Astrocyte (in vitro differentiated cells and primary cell): ENCODE measurements around the gene ARVCF.

ENCODE experiments used
- EZH2 ChIP-seq: IDR thresholded peaks from 2 replicates; pipeline ENCODE4 v1.6.1; 2012; ENCODE audit warnings: mild to moderate bottlenecking, low read length, inconsistent platforms; ENCODE audit not compliant: insufficient read depth
- TF ChIP-seq, protein P1 (sequence below): IDR thresholded peaks from 2 replicates; pipeline ENCODE4 v1.5.1; 2011; ENCODE audit warnings: low read depth, mild to moderate bottlenecking, inconsistent platforms, low read length, moderate library complexity; ENCODE audit not compliant: insufficient read depth

DNA sequence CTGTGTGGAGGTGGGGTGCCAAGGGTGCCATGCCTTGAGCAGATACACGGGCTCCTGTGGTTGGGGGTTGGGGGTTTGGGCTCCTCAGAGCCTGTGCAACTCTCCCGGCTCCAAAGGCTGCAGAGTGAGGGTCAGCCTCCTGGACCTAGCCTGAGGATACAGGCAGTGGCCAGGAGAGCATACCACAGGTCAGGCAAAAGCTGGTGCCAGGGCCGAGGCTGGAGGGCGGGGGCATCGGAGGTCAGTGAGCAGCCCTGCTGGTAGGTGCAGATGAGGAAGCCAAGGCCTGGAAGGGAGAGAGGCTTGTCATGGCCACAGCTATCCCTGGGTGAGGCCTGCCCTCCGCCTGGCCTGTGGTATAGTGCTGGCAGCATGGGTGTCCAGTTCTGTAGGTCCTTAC, 37.9 kb upstream of the ARVCF start:
- TF ChIP-seq, protein P1, sequence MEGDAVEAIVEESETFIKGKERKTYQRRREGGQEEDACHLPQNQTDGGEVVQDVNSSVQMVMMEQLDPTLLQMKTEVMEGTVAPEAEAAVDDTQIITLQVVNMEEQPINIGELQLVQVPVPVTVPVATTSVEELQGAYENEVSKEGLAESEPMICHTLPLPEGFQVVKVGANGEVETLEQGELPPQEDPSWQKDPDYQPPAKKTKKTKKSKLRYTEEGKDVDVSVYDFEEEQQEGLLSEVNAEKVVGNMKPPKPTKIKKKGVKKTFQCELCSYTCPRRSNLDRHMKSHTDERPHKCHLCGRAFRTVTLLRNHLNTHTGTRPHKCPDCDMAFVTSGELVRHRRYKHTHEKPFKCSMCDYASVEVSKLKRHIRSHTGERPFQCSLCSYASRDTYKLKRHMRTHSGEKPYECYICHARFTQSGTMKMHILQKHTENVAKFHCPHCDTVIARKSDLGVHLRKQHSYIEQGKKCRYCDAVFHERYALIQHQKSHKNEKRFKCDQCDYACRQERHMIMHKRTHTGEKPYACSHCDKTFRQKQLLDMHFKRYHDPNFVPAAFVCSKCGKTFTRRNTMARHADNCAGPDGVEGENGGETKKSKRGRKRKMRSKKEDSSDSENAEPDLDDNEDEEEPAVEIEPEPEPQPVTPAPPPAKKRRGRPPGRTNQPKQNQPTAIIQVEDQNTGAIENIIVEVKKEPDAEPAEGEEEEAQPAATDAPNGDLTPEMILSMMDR, result no peak
- TF ChIP-seq EZH2, result no peak
